ENCODE data around the gene SYNPO2. TPM values are rescaled to one million over a fixed set of nuclear protein-coding genes. Genes with fewer than 3 reads are reported as not detected.

SYNPO2 gene
- total RNA-seq, 1 experiment from 2014 or later: not detected

DNA sequence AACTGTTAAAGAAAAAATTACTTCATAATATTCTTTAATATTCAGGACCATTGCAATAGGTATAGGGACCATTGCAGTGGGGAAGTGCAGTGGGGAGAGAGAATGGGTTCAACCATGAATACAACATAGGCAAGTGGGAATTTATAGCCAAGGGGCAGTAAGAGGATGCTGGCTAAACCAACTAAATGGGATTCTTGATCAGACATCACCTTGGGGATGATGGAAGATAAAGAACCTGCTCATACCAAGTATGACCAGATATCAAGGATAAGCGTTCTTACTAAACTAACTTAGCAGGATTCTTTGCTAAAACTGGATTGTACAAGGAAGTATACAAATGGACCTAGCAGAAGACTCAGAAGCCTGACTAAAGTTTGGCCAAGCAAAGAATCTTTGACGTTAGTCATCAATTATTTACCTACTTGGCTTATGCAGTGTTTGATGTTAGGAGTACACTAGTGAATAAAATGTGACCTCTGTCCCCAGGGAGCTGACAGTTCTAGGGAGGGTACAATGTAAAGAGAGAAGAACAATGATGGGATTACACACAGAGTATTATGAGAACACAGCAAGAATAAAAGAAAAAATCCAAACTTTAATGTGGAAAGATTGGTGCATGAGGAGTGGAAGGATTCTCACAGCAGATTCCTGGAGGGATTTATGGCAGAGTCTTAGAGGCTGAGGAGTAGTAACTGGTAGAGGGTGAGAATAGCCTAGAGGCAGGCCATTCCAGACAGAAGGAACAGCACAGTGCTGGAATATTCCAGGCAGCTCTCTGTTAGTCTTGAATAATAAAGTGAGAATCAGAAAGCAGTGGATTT is 192.3 kb downstream of the SYNPO2 start:
- no peak for DNase-seq (ENCODE audit: low spot score)

DNA sequence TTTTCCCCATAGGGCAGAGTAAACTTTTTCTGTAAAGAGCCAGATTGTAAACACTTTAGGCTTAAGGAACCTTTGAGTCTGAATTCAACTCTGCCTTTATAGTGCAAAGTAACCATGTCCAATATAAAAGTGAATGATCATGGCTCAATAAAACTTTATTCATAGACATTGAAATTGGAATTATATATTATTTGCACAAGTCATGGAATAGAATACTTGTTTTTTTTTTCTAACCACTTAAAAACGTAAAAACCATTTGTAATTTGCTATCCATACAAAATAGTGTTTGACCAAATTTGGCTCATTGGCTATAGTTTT is 192.8 kb downstream of the SYNPO2 start:
- no peak for DNase-seq (ENCODE audit: low spot score)
- in situ Hi-C loops (cut with HindIII; ENCODE audit: low sequenced_read_pairs): no loop called here

More for the DNA sequence above, 192.3 kb downstream of the SYNPO2 start:
- in situ Hi-C loops (cut with HindIII; ENCODE audit: low sequenced_read_pairs): no loop called here

DNA sequence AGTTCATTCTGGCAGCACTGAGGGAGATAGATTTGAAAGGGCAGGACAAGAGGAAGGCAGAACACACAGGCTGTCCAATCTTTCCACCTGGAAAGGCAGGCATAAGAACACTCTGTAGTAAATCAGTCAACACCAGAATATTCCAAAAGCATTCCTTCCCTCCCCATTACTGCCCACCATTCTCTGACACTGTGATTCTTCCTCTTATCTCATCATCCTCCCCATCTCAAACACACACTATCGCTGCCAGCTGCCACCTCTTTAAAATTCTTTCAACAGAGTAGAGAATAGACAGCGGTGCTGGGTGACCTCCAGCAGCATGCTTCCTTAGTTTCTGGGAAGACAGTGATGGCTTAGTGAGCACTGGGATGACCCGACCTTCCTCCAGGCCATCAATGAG is 193.3 kb downstream of the SYNPO2 start:
- in situ Hi-C loops (cut with HindIII; ENCODE audit: low sequenced_read_pairs): no loop called here
- DNase-seq (ENCODE audit: low spot score): no peak

DNA sequence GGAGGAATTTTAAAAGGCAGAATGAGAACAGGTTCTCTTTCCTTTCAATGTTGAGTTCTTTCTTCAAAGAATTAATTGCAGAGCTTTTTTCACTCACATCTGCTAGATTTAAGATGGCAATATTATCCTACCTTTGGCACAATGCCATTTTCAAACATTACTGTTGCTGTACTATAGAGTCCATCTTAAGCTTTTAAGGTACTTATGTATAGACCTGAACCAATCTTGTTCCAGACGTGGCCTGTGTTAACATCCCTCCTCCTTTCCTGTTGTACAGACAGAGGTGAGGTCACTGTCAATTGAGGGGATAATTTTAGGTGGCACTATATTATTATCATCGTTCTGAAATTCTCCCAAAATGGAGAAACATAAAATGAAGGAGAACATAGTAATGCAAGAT is 194.0 kb downstream of the SYNPO2 start:
- no peak for DNase-seq (ENCODE audit: low spot score)
- in situ Hi-C loops (cut with HindIII; ENCODE audit: low sequenced_read_pairs): no loop called here

DNA sequence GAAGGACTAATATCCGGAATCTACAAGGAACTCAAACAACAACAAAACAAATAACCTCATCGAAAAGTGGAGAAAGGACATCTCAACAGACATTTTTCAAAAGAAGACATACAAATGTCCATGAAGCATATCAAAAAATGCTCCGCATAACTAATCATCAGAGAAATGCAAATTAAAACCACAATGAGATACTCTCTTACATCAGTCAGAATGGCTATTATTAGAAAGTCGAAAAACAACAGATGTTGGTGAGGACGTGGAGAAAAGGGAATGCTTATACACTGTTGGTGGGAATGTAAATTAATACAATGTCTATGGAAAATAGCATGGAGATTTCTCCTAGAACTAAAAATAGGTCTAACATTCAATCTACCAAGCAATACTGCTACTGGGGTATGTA is 195.9 kb downstream of the SYNPO2 start:
- in situ Hi-C loops (cut with HindIII; ENCODE audit: low sequenced_read_pairs): no loop called here
- no peak for DNase-seq (ENCODE audit: low spot score)

DNA sequence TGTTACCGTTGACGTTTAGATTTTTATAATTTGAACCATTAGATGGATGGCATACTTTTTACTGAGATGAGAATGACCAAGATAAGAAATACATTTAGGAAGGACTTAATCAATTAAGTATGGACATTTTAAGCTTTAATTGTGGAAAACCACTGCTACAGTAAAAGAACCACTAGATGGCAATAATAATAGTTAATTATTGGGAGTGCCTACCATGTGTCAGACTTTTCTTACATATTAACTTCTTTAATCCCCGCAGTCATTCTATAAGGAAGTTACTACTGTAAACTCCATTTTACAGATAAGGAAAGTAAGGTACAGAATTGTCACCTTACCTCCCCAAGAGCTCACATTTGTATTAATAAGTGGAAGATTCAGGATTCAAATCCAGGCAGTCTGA is 198.5 kb downstream of the SYNPO2 start:
- in situ Hi-C loops (cut with HindIII; ENCODE audit: low sequenced_read_pairs): no loop called here
- DNase-seq (ENCODE audit: low spot score): no peak

DNA sequence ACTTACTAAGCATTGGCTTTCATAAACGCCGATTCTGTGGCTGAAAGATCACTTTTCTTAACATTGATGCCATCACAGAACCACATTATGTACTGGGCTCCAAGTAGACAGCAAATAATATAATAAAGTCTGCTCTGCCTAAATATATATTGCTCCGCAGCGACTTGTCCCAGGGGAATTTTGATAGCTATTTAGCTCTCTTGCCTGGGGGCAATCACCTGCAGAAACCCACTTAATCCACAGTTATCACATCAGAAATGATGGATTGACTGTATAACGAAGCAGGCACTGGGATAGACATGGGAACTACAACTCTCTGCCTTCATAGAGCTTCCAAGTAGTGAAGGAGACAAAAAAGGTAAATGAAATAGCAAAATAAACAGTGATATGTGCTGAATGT is 199.0 kb downstream of the SYNPO2 start:
- in situ Hi-C loops (cut with HindIII; ENCODE audit: low sequenced_read_pairs): no loop called here
- no peak for DNase-seq (ENCODE audit: low spot score)

DNA sequence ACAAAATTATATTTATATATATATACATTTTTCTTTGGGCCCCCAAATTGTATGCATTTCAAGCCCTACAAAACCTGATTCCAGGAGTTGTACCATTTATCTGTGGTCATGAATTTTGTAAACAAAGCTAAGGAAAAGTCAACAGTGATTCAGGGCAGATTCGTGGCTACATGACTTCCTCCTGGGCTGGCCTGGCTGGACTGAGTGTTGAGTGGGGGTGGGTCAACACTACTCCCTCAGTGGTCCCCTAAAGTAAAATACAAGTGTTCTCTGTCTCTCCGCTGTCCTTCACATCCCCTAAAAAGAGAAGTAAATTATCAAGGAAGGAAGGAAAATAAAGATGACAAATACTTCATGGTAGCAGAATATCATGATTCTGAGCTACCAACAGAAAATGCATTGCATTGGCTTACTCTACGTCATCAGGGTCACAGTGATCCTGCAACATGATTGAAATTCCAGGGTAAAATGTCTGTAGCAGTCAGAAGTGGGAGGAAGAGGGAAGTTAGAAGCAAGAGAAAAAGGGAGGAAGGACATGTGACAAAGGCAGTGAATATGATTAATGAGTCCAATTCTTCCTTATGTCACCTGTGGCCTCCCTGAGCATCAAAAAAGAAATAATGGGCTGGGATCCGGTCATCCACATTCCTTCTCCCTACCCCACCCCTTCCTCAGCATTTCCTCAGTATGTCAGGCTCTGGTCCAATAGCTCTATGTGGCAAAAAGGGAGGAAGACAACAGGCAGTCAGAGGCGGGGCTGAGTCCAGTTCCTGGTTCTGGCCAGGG is 204.6 kb downstream of the SYNPO2 start:
- in situ Hi-C loops (cut with HindIII; ENCODE audit: low sequenced_read_pairs): no loop called here
- no peak for DNase-seq (ENCODE audit: low spot score)

DNA sequence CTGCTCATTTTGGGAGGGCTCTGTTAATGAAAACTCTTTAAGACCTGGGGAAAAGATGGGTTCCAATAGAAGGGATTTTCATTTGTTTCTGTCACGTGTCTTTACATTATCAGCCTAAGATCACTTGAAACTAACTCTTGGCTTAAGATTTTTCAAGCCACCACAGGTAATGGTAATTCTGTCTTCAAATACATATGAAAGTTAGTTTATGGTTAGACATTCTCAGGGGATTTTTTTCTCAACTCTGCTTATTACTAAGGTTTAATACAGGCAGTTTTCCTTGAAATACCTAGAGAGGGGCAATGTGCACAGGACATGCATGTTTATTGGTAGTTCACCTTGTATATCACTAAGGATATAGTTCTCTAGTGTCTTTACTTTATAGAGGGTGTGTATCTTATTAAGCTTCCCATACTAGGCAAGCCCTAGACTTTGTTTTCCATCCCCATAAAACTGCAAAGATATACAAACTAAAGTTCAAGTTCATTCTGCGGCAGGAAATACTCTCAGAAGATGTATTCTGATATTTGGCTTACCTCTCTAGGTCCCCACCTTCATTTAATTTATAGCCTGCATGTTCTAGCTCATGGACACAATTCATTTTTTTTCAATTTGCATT is 208.7 kb downstream of the SYNPO2 start:
- DNase-seq (ENCODE audit: low spot score): no peak
- in situ Hi-C loops (cut with HindIII; ENCODE audit: low sequenced_read_pairs): no loop called here

DNA sequence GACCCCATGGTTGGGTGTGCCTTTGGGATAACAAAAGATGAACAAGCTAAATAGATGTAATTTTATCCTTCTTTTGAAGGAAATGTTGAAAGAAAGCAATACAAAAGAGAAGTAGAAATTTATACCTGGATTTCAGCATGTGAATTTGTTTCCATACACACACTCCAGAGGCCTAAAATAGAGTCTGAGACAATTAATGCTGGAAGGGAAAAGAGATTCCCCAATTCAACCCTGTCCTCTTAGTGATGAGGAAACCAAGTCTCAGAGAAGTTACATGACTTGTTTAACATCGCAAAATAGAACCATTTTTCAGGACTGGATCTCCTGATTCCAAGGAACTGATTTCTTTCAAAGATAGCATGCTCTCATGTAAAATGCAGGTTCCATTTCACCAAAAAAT is 209.7 kb downstream of the SYNPO2 start:
- DNase-seq (ENCODE audit: low spot score): no peak
- in situ Hi-C loops (cut with HindIII; ENCODE audit: low sequenced_read_pairs): no loop called here

DNA sequence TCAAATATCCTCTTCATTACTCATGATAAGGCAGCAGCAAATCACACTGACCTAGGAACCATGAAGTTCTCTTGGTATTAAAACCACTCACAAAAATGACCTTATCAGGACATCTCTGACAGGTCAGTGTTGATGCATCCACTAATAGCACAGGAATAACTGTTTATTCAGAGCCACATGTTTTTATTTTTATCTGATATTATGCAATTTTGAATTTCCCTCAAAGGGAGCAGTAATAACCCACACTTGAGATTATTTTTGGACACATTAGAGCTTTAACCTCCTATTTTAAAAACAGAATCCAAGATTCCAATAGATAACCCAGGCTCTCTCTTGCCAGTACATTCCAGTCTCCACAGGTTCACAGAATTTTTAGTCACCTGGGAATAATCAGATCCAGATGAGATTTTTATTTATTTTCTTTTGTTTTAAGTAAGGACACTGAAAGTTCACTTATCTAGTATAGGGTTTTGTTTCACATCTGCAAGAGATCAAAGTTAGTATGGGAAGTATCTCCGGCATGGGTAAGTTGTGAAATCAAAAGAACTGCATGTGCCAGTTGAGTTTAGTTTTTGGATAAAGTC is 210.7 kb downstream of the SYNPO2 start:
- DNase-seq (ENCODE audit: low spot score): no peak
- in situ Hi-C loops (cut with HindIII; ENCODE audit: low sequenced_read_pairs): no loop called here

DNA sequence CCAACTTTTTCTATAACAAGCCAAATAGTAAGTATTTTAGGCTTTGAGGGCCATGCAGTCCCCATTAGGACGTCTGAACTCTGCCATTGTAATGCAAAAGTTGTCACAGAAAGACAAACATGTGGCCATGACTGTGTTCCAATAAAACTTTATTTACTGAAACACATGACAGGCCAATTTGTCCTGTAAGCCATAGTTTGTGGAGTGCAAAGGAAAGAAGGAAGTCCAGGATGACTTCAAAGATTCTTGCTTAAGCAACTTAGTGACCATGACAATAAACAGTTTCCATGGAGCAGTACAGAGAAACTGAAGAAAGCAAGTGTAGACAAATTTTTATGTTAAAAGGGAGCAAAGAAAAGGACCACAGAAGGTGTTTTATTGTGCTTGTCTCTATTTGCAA is 212.0 kb downstream of the SYNPO2 start:
- DNase-seq (ENCODE audit: low spot score): no peak
- in situ Hi-C loops (cut with HindIII; ENCODE audit: low sequenced_read_pairs): no loop called here

DNA sequence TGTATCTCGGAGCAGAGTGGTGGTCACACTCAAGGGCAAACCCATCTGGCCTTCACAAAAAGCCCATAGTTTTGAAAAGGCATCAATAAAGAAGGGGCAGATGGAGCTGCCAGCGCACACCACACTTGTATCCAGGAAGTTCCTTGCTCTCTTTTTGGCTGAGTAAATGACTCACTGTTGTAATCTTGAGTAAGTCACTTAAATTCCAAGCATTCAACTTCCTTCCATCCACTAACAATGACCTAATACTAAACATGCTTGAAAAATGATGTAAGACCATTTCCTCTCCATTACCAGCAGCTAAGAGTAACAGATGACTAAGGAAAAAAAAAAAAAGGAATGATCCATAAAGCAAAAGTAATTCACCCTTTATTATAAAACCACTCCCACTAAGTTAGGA is 214.6 kb downstream of the SYNPO2 start:
- no peak for DNase-seq (ENCODE audit: low spot score)
- in situ Hi-C loops (cut with HindIII; ENCODE audit: low sequenced_read_pairs): no loop called here

DNA sequence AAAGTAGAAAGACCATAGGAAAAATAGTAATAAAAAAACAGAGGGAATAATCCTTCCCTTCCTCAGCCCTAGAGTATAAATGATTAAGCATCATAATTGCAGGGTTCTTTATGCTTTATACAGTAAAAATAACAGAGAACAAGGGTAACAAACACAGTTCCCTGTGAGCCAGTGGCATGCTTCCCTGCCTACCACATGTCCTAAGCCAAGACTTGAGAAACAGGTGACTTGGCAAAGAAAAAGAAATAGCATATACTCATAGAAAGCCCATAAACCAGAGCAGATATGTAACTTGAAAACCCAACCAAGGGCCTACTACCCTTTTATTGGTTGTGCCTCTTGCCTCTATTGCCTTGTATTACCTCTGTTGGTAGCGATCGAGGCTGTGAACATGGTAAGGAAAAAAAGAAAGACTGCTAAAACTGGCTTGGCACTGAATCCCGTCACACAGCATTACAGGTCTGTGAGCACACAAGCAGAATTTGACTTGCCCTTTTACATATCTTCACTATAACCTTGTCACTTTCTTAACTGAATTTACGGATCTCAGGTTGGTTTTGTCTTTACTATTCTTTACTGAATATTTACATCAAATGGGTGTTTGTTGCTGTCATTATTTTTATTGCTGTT is 216.1 kb downstream of the SYNPO2 start:
- no peak for DNase-seq (ENCODE audit: low spot score)
- in situ Hi-C loops (cut with HindIII; ENCODE audit: low sequenced_read_pairs): no loop called here

DNA sequence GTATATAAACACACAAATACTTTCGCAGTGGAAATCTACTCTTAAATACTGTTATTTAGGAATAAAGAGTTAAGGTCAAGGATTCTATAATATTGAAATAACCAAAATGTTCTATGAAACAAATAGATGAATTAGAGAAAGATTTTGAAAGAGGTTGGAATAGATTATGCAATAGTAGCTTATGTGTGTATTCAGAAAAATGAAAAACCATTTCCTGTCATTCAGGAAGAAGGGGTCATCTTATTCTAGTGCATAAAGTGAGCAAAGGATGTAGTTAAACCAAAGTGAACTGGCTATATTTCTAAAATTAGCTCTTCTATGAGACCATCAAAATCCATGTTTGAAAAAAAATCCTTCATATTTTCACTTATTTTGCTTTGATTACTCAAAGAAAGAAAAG is 217.0 kb downstream of the SYNPO2 start:
- in situ Hi-C loops (cut with HindIII; ENCODE audit: low sequenced_read_pairs): no loop called here
- DNase-seq (ENCODE audit: low spot score): no peak

DNA sequence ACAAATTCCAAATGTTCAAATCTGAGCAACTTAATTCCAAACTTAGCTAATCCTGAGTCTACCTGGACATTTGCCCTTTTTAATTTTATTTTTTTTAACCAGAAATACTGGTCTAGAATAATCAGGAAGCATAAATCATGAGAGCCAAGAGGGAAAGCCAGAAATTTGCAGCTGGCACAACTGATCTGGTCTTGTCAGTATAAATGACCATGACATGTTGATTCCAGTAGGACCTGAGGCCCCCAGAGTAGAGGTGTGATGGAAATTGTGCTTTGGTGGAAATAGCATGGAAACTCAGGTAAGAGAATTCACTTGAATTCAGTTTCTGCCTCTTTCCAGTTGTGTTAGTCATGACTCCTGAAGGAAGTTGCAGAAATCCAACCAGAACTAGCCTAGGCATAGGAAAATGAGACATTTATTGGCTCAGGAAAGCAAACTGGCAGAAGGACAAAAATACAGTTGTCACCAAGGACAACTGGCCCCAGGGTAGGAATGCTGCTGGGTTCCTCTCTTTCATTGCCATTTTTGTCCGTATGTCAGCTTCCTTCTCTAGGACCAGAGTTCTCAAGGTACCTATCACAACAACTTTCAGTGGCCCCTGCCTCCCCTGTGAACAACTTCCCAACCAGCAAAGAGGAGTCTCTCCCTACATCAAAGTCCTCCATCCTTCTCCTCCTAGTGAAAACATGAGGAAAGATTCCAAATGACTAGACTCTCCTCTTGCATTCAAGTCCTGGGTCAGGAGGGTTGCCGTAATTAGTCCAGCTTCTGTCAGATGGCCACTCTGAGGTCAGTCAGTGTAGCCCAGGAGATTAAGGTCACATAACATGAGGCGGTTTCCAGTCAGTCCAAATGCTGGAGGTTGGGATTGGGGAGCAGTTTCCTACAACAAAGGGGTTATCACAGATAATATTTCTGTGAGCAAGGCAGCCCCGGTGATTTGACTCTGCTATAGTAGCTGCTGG is 217.7 kb downstream of the SYNPO2 start:
- in situ Hi-C loops (cut with HindIII; ENCODE audit: low sequenced_read_pairs): no loop called here

DNA sequence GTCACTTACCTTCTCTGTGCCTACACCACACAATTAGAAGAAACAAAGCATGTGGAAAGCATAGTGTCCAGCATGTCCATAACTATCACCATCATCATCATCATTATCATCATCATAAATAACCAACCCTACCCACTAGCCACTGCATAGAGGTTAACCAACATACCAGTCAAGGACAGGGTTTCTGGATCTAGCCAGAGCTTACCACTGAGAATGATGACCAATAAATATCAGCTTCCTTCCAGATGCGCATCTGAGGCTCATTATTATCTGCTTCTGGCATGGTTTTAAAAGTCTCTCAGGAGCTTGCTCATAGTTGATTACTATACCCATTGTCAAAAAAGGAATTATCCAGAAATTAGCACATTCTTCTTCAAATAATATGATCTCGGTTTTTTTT is 221.5 kb downstream of the SYNPO2 start:
- in situ Hi-C loops (cut with HindIII; ENCODE audit: low sequenced_read_pairs): no loop called here
- no peak for DNase-seq (ENCODE audit: low spot score)

More for the DNA sequence above, 217.7 kb downstream of the SYNPO2 start:
- DNase-seq (ENCODE audit: low spot score): no peak
